Stimulated activated CD8-positive, alpha-beta memory T cell treated with anti-CD3 and anti-CD28 coated beads, Interleukin-12 subunit alpha, Interleukin-12 subunit beta, amount 100 ng/mL, for 24 hours (primary cell): ENCODE data around the gene RBM7.

ENCODE experiments used
- DNase-seq: peaks from one replicate; pipeline ENCODE4 v3.0.0-alpha.2; 2020; ENCODE audit errors: extremely low read depth

Gene RBM7

GRCh38 chr11:114400216-114400914 lies at the start of gene RBM7, which contains the start of gene C11orf71:
Gene RBM7 (plus strand): TSS chr11:114400666. CDS start chr11:114400672, 6 bp downstream.
Gene C11orf71 (minus strand): TSS chr11:114400511. CDS start chr11:114400331, 180 bp downstream.
- peak; percentile 95 for DNase-seq

- DNase-seq, result no peak
Observed at GRCh38 chr11:114353443-114353842, 47.0 kb upstream of the RBM7 start.

- no peak for DNase-seq
Observed at GRCh38 chr11:114354076-114354475, 46.4 kb upstream of the RBM7 start.

- DNase-seq, result no peak
Observed at GRCh38 chr11:114358716-114359115, 41.8 kb upstream of the RBM7 start.

- DNase-seq, result no peak
Observed at GRCh38 chr11:114359342-114359741, 41.1 kb upstream of the RBM7 start.

- no peak for DNase-seq
Observed at GRCh38 chr11:114362326-114362725, 38.1 kb upstream of the RBM7 start.

GRCh38 chr11:114362958-114363357 lies 37.5 kb upstream of the RBM7 start:
- no peak for DNase-seq

GRCh38 chr11:114366331-114367243 lies 33.9 kb upstream of the RBM7 start:
- no peak for DNase-seq

GRCh38 chr11:114367244-114367957 lies 33.1 kb upstream of the RBM7 start:
- DNase-seq, result no peak

GRCh38 chr11:114368918-114369680 lies 31.4 kb upstream of the RBM7 start:
- DNase-seq, result no peak

GRCh38 chr11:114375052-114375451 lies 25.4 kb upstream of the RBM7 start:
- no peak for DNase-seq

- no peak for DNase-seq
Observed at GRCh38 chr11:114377612-114378267, 22.7 kb upstream of the RBM7 start.

GRCh38 chr11:114379394-114380069 lies 20.9 kb upstream of the RBM7 start:
- DNase-seq, result no peak

- DNase-seq, result no peak
Observed at GRCh38 chr11:114382509-114382908, 18.0 kb upstream of the RBM7 start.

GRCh38 chr11:114384487-114384886 lies 16.0 kb upstream of the RBM7 start:
- no peak for DNase-seq

- no peak for DNase-seq
Observed at GRCh38 chr11:114386131-114386530, 14.3 kb upstream of the RBM7 start.

- no peak for DNase-seq
Observed at GRCh38 chr11:114386545-114386944, 13.9 kb upstream of the RBM7 start.

- no peak for DNase-seq
Observed at GRCh38 chr11:114392735-114393667, 7.5 kb upstream of the RBM7 start.

- DNase-seq, result no peak
Observed at GRCh38 chr11:114395736-114396135, 4.7 kb upstream of the RBM7 start.
